H1 (cell line): ENCODE results near the gene RIMBP2.
"Not testable (repeated sequence)": the region's sequence is repeated elsewhere in the genome, so short reads cannot be mapped to it uniquely, and the experiment has no call there.

Experiments
- BACH1 ChIP-seq: IDR thresholded peaks from 2 replicates; pipeline ENCODE4 v1.6.1; 2012; ENCODE audit warnings: low read length, improper control_type of control experiment
- CHD1 ChIP-seq: IDR thresholded peaks from 2 replicates; pipeline ENCODE4 v1.6.1; 2012; ENCODE audit warnings: low read depth, low read length, improper control_type of control experiment
- EZH2 ChIP-seq: fragments of 200-600 bp; sonication (generic); IDR thresholded peaks from 2 replicates; pipeline ENCODE4 v1.7.1; 2012; ENCODE audit warnings: low read depth, mild to moderate bottlenecking, moderate library complexity, low read length, inconsistent platforms; ENCODE audit not compliant: severe bottlenecking
- JUN ChIP-seq: IDR thresholded peaks from 2 replicates; pipeline ENCODE4 v1.6.1; 2011; ENCODE audit warnings: low read depth, mild to moderate bottlenecking, improper control_type of control experiment, low read length
- KDM5A ChIP-seq: fragments of 200-600 bp; IDR thresholded peaks from 2 replicates; pipeline ENCODE4 v1.7.1; 2012; ENCODE audit warnings: mild to moderate bottlenecking, low read length, inconsistent platforms, mixed read lengths
- PHF8 ChIP-seq: fragments of 200-600 bp; sonication (generic); conservative IDR thresholded peaks from 2 replicates; pipeline ENCODE4 v1.7.1; 2012; ENCODE audit warnings: low read depth, mild to moderate bottlenecking, inconsistent platforms, low read length, moderate library complexity
- POLR2A ChIP-seq, 2 experiments: IDR thresholded peaks; 1 replicate in 1 of 2; 2 replicates in 1 of 2; pipeline ENCODE4 v1.6.1; 2011; ENCODE audit warnings: low read depth in 2 of 2, low read length in 2 of 2, mild to moderate bottlenecking in 2 of 2; ENCODE audit errors: control extremely low read depth in 1 of 2
- POLR2AphosphoS5 ChIP-seq: IDR thresholded peaks from 2 replicates; pipeline ENCODE4 v1.6.1; 2011; ENCODE audit warnings: low read depth, low read length
- RFX5 ChIP-seq: IDR thresholded peaks from 2 replicates; pipeline ENCODE4 v1.6.1; 2011; ENCODE audit warnings: low read depth, low read length, improper control_type of control experiment, borderline replicate concordance
- SP4 ChIP-seq: IDR thresholded peaks from 2 replicates; pipeline ENCODE4 v1.6.1; 2012; ENCODE audit warnings: low read length, inconsistent platforms
- YY1 ChIP-seq: IDR thresholded peaks from 2 replicates; pipeline ENCODE4 v1.6.1; 2011; ENCODE audit warnings: low read depth, mild to moderate bottlenecking, low read length
- TF ChIP-seq, protein P1 (sequence below), 3 experiments: IDR thresholded peaks; 1 replicate in 2 of 3; 2 replicates in 1 of 3; pipeline versions ENCODE4 v1.5.1 to v1.6.1; 2011; ENCODE audit warnings: low read length in 3 of 3, mild to moderate bottlenecking in 3 of 3, inconsistent platforms in 2 of 3, low read depth in 1 of 3, moderate library complexity in 1 of 3; ENCODE audit not compliant: insufficient read depth in 1 of 3; ENCODE audit errors: control extremely low read depth in 1 of 3
- TF ChIP-seq, protein P2 (sequence below): IDR thresholded peaks from 2 replicates; pipeline ENCODE4 v1.6.1; 2012; ENCODE audit warnings: inconsistent platforms
- TF ChIP-seq, protein P3 (sequence below): IDR thresholded peaks from 2 replicates; pipeline ENCODE4 v1.6.1; 2011; ENCODE audit warnings: low read depth, mild to moderate bottlenecking, low read length; ENCODE audit not compliant: insufficient read depth

DNA sequence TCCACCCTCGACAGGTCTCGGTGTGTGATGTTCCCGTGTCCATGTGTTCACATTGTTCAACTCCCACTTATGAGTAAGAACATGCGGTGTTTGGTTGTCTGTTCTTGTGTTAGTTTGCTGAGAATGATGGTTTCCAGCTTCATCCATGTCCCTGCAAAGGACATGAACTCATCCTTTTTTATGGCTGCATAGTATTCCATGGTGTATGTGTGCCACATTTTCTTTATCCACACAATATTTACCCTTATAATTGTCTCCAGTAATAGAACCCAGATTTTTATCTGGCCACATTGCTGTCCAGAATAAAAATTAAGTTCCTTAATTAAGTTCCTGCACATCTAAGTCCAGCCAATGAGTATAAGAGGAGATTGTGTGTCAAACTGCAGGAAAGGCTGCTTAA lies 22.3 kb upstream of the RIMBP2 start:
- TF ChIP-seq POLR2A (IDR thresholded peaks at IDR 0.05; ENCODE audit: control extremely low read depth in 1 of 2, low read depth in 2 of 2, low read length in 2 of 2); BACH1; EZH2; CHD1; JUN; POLR2AphosphoS5; KDM5A; YY1; PHF8; RFX5; SP4: not testable (repeated sequence)
- TF ChIP-seq, protein P1, sequence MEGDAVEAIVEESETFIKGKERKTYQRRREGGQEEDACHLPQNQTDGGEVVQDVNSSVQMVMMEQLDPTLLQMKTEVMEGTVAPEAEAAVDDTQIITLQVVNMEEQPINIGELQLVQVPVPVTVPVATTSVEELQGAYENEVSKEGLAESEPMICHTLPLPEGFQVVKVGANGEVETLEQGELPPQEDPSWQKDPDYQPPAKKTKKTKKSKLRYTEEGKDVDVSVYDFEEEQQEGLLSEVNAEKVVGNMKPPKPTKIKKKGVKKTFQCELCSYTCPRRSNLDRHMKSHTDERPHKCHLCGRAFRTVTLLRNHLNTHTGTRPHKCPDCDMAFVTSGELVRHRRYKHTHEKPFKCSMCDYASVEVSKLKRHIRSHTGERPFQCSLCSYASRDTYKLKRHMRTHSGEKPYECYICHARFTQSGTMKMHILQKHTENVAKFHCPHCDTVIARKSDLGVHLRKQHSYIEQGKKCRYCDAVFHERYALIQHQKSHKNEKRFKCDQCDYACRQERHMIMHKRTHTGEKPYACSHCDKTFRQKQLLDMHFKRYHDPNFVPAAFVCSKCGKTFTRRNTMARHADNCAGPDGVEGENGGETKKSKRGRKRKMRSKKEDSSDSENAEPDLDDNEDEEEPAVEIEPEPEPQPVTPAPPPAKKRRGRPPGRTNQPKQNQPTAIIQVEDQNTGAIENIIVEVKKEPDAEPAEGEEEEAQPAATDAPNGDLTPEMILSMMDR (IDR thresholded peaks at IDR 0.05; ENCODE audit: control extremely low read depth in 1 of 3, insufficient read depth in 1 of 3, low read depth in 1 of 3, low read length in 3 of 3): not testable (repeated sequence)
- TF ChIP-seq, protein P2, sequence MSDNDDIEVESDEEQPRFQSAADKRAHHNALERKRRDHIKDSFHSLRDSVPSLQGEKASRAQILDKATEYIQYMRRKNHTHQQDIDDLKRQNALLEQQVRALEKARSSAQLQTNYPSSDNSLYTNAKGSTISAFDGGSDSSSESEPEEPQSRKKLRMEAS: not testable (repeated sequence)
- TF ChIP-seq, protein P3, sequence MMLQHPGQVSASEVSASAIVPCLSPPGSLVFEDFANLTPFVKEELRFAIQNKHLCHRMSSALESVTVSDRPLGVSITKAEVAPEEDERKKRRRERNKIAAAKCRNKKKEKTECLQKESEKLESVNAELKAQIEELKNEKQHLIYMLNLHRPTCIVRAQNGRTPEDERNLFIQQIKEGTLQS: not testable (repeated sequence)
